ENCODE measurements around the gene DENND5B. TPM values are rescaled to one million over a fixed set of nuclear protein-coding genes. Genes with fewer than 3 reads are reported as not detected.
A peak's percentile ranks its signal among the peaks of the same experiment; 100 is the strongest.
"Not testable (repeated sequence)": the region's sequence is repeated elsewhere in the genome, so short reads cannot be mapped to it uniquely, and the experiment has no call there.

The DENND5B gene
- total RNA-seq, 2 experiments from 2014 or later = 0.32 to 0.48 TPM

DNA sequence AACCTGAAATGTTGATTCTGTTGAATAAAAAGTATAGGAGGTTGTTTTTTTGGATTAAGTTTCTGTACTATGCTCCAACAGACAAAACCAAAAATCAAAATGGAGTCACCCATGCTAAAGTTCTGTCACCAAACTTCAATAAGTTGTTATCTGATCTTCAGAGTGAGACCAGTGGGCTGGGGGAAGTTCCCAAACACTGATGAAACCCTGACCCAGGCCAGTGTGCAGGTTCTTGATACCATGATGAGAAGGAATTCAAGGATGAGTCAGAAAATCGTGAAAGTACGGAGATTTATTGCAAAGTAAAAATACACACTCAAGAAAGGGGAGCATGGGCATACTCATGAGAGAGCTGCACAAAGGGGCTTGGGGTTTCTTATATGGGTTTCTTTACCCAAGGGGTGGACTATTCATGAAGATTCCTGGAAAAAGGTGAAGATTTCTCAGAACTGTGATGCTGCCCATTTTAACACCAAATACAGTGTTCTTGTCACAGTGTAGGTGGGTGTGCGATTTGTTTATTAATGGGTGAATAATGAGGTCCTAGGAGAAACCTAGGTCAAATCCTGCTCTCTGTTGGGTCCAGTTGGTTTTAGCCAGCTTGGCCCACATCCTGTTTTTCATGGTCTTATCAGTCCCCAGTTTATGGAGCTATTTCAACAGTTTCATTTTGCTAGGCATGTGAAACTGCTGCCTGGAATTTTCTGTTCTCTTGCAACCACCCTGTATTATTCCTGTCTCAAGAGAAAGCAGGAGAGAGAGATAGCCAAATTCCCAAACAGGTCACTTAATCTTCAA is 27.5 kb upstream of the DENND5B start:
- Mint-ChIP-seq H3K4me1 (no peaks in the 10 kb centered on the region), H3K27ac (no peak overlapping the region), H3K4me3 (no peak overlapping the region), H3K36me3 (ENCODE audit: low read depth) (no peaks in the 10 kb centered on the region), H3K27me3 (no peaks in the 10 kb centered on the region), H3K9me3 (ENCODE audit: low read depth) (no peaks in the 10 kb centered on the region)
- DNase-seq (no peak), ATAC-seq (no peak)
- intact Hi-C loops (cut with DNase I, micrococcal nuclease) = no loop called here
- ChIA-PET CTCF (no interaction called here), POLR2A (no interaction called here)

DNA sequence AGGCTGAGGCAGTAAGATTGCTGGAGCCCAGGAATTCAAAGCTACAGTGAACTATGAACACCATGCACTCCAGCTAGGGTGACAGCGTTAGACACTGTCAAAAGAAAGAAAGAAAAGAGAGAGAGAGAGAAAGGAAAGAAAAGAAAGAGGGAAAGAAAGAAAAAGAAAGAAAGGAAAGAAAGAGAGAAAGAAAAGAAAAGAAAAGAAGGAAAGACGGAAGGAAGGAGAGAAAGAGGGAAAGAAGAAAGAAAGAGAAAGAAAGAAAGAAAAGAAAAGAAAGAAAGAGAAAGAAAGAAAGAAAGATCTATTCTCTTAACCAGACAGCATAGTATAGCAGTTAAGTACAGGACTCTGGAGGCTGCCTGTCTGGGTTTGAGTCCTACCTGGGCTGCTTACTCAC is 21.9 kb upstream of the DENND5B start:
- H3K27ac Mint-ChIP-seq = no peak overlapping the region
- ATAC-seq = no peak
- H3K4me1 Mint-ChIP-seq = no peaks in the 10 kb centered on the region
- H3K36me3 Mint-ChIP-seq (ENCODE audit: low read depth) = no peaks in the 10 kb centered on the region
- DNase-seq = no peak
- H3K9me3 Mint-ChIP-seq (ENCODE audit: low read depth) = peaks cover 4% of the 10 kb centered on the region
- ChIA-PET POLR2A (no interaction called here), CTCF (interaction anchor here (0.7 kb wide), 1 partner anchor 1043 kb away, joined by 3 read pairs; no protein-coding TSS in a partner anchor)
- H3K4me3 Mint-ChIP-seq = no peak overlapping the region
- intact Hi-C loops (cut with DNase I, micrococcal nuclease) = no loop called here
- H3K27me3 Mint-ChIP-seq = no peaks in the 10 kb centered on the region

DNA sequence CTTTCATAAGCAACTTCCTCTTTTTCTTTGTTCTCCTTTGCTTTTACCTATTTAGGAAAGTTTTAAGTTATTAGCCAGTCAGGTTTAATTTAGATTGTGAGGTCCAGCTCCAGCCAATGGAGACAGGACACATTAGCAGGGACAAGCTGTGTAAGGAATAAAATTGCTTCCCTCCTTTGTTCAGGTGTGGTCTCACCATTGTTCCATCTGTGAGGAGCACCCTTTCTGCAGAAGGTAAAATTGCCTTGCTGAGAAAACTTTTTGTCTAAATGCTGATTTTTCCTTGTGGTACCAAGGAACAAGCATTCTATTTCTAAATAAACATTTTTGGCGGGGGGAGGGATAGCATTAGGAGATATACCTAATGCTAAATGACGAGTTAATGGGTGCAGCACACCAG is 17.4 kb upstream of the DENND5B start:
- DNase-seq; H3K36me3 Mint-ChIP-seq (ENCODE audit: low read depth); H3K4me3 Mint-ChIP-seq; H3K27me3 Mint-ChIP-seq; ATAC-seq; CTCF ChIA-PET; H3K9me3 Mint-ChIP-seq (ENCODE audit: low read depth); H3K4me1 Mint-ChIP-seq; H3K27ac Mint-ChIP-seq; intact Hi-C loops (cut with DNase I, micrococcal nuclease); POLR2A ChIA-PET: not testable (repeated sequence)

DNA sequence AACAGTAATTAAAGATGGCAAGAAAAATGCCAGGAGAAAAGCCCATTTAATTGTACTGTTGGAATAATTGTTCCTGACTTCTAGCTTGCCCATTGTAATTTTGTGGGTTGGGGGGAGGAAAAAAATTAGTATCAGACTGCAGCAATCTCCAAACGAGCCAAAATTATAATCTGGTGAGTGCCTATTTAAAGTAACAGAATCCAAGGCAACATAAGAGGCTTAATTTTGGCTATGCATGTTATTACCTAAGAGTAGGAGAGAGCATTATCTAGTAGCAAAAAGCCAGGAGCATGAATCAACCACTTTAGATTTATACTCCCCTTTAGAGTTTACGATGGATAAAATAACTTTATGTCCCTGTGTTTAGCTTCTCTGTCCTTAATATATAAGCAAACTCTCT is 14.6 kb upstream of the DENND5B start:
- Mint-ChIP-seq H3K4me3 (no peak overlapping the region), H3K27me3 (no peaks in the 10 kb centered on the region), H3K36me3 (ENCODE audit: low read depth) (no peaks in the 10 kb centered on the region), H3K27ac (no peak overlapping the region), H3K4me1 (no peaks in the 10 kb centered on the region), H3K9me3 (ENCODE audit: low read depth) (peaks cover 10% of the 10 kb centered on the region)
- DNase-seq (no peak), ATAC-seq (no peak)
- ChIA-PET POLR2A (no interaction called here), CTCF (interaction anchor here (0.6 kb wide), 1 partner anchor 500 kb away, joined by 4 read pairs; no protein-coding TSS in a partner anchor)
- intact Hi-C loops (cut with DNase I, micrococcal nuclease) = no loop called here

DNA sequence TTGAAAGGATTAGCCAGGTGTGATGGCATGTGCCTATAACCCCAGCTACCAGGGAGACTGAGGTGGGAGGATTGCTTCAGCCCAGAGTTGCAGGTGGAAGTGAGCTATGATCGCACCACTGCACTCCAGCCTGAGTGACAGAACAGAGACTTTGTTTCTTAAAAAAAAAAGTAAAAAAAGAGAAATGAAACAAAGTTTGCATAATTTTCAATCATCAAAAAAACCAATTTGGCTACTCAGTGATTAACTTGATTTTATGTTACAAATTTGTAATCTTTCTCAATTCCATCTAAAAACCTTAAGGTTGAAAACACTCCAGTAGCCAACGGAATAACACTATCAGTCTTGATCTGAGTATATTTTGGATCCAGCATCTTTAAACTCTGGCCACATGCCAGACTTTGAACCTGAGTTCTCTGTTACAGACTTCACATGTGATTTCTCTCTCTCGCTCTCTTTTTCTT is 12.6 kb upstream of the DENND5B start:
- Mint-ChIP-seq H3K4me1 (no peaks in the 10 kb centered on the region), H3K4me3 (no peak overlapping the region), H3K27me3 (peaks cover 2% of the 10 kb centered on the region), H3K36me3 (ENCODE audit: low read depth) (no peaks in the 10 kb centered on the region), H3K9me3 (ENCODE audit: low read depth) (peaks cover 10% of the 10 kb centered on the region), H3K27ac (no peak overlapping the region)
- ATAC-seq (no peak), DNase-seq (no peak)
- intact Hi-C loops (cut with DNase I, micrococcal nuclease) = no loop called here
- CTCF ChIA-PET = no interaction called here
- POLR2A ChIA-PET = no interaction called here

DNA sequence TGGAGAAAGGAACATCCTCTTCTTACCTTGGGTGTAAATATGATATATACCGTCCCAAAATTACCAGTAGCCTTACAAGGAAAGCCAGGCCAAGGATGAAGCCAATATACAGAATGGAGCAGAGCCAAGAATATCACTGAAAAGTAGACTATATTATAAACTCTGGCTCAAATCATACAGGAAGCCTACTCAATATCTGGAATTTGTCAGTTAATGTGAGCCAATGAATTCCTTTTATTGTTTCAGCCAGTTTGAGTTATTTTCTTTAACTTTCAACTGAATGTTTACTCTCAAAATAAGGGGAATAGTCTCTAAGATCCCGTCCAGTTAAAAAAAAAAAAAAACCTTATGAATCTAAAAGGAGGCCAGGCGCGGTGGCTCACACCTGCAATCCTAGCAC is 9.8 kb upstream of the DENND5B start:
- H3K36me3 Mint-ChIP-seq (ENCODE audit: low read depth) = no peaks in the 10 kb centered on the region
- DNase-seq = no peak

DNA sequence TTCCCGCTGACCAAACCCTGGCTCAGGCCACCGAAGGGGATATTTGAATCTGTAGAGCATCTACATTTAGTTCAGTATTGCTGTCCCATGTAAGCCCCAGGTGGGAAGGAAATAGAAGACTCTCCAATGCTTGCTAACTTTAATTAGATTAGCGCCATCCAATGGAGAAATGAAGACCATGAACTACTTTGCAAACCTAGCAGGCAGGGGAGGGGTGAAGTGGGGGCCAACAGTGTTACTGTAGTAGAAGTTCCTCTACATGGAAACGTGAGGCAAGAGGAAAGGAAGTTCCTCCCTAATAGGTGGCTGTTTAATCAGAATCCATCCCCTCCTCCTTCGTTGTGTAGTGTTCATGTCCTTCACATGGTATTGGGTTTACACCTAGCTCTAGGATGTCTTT is 9.3 kb upstream of the DENND5B start:
- H3K4me1 Mint-ChIP-seq = no peaks in the 10 kb centered on the region
- DNase-seq = no peak
- no peaks in the 10 kb centered on the region for H3K36me3 Mint-ChIP-seq (ENCODE audit: low read depth)
- ChIA-PET POLR2A (no interaction called here), CTCF (no interaction called here)
- intact Hi-C loops (cut with DNase I, micrococcal nuclease) = no loop called here
- H3K4me3 Mint-ChIP-seq = no peak overlapping the region
- ATAC-seq = no peak
- H3K27me3 Mint-ChIP-seq = peaks cover 9% of the 10 kb centered on the region
- H3K9me3 Mint-ChIP-seq (ENCODE audit: low read depth) = no peaks in the 10 kb centered on the region
- no peak overlapping the region for H3K27ac Mint-ChIP-seq

More for the DNA sequence above, 9.8 kb upstream of the DENND5B start:
- ChIA-PET CTCF (no interaction called here), POLR2A (no interaction called here)
- peaks cover 5% of the 10 kb centered on the region for H3K27me3 Mint-ChIP-seq
- no peaks in the 10 kb centered on the region for H3K4me1 Mint-ChIP-seq
- H3K4me3 Mint-ChIP-seq = no peak overlapping the region
- no peak for ATAC-seq
- H3K27ac Mint-ChIP-seq = no peak overlapping the region
- intact Hi-C loops (cut with DNase I, micrococcal nuclease) = no loop called here
- no peaks in the 10 kb centered on the region for H3K9me3 Mint-ChIP-seq (ENCODE audit: low read depth)

DNA sequence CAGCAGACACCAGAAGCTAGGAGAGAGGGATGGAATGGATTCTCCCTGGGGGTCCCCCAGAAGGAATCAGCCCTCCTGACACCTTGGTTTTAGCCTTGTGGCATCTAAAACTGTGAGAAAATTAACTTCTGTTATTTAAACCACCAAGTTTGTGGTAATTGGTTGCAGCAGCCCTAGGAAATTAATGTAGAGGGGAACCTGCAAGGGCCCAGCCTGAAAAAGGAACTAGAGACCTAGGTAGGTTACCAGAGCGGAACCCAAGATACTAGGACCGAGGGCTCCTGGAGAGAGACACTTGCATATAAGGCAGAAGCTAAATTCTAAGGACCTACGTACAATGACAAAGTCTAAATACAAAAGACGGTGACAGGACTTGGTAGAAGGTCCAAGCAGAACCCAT is 8.1 kb upstream of the DENND5B start:
- intact Hi-C loops (cut with DNase I, micrococcal nuclease) = no loop called here
- Mint-ChIP-seq H3K4me3 (no peak overlapping the region), H3K36me3 (ENCODE audit: low read depth) (no peaks in the 10 kb centered on the region), H3K4me1 (no peaks in the 10 kb centered on the region), H3K27me3 (peaks cover 11% of the 10 kb centered on the region), H3K27ac (no peak overlapping the region), H3K9me3 (ENCODE audit: low read depth) (no peaks in the 10 kb centered on the region)
- ChIA-PET POLR2A (no interaction called here), CTCF (no interaction called here)
- DNase-seq (no peak), ATAC-seq (no peak)

DNA sequence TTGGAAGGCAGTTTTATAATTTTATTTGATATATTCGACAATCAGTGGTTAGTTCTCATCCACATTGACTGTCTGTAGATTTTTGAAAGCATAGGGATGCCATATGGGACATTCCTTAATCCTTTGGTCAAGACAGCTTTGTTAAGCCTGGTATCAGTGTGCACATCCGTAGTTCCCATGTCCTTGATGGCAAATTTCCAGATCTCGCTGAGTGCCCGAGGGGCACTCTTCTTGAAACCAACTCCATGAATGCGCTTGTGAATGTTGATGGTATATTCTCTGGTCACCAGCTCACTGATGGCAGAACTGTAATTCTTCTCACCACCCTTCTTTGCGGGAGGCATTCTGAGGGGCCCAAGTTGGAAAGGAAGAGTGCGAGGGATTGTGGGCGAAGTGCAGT is 6.1 kb upstream of the DENND5B start:
- DNase-seq = no peak
- no peaks in the 10 kb centered on the region for H3K4me1 Mint-ChIP-seq
- peaks cover 17% of the 10 kb centered on the region for H3K27me3 Mint-ChIP-seq
- ATAC-seq = no peak
- CTCF ChIA-PET = no interaction called here
- no peaks in the 10 kb centered on the region for H3K9me3 Mint-ChIP-seq (ENCODE audit: low read depth)
- no peaks in the 10 kb centered on the region for H3K36me3 Mint-ChIP-seq (ENCODE audit: low read depth)
- POLR2A ChIA-PET = no interaction called here
- H3K27ac Mint-ChIP-seq = no peak overlapping the region
- H3K4me3 Mint-ChIP-seq = no peak overlapping the region
- intact Hi-C loops (cut with DNase I, micrococcal nuclease) = no loop called here

DNA sequence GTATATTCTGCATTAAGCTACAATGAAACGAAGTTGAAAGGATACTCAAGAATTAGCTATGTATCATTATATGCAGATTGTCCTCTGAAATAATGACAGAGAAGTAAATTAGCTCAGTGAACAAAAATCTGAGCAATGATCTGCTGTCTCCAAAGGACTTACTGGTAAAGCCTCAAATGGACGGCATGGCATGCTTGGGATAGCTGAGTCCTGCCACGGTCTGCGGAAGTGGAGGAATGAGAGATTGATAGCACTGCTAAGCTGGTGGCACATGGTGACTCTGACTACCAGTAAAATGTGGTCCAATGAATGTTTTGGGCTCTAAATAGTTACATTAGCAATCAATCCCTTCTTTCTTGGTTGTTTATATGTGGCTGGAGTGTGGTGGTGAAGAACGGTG is 3.7 kb upstream of the DENND5B start:
- Mint-ChIP-seq H3K27me3 (peaks cover 24% of the 10 kb centered on the region), H3K27ac (no peak overlapping the region), H3K4me1 (peaks cover 4% of the 10 kb centered on the region), H3K9me3 (ENCODE audit: low read depth) (no peaks in the 10 kb centered on the region), H3K4me3 (no peak overlapping the region), H3K36me3 (ENCODE audit: low read depth) (no peaks in the 10 kb centered on the region)
- POLR2A ChIA-PET = no interaction called here
- ATAC-seq (no peak), DNase-seq (no peak)
- intact Hi-C loops (cut with DNase I, micrococcal nuclease) = no loop called here
- CTCF ChIA-PET = interaction anchor here (0.8 to 1.0 kb wide), 2 partner anchors 38 to 780 kb away, joined by 3 to 5 read pairs; no protein-coding TSS in a partner anchor

DNA sequence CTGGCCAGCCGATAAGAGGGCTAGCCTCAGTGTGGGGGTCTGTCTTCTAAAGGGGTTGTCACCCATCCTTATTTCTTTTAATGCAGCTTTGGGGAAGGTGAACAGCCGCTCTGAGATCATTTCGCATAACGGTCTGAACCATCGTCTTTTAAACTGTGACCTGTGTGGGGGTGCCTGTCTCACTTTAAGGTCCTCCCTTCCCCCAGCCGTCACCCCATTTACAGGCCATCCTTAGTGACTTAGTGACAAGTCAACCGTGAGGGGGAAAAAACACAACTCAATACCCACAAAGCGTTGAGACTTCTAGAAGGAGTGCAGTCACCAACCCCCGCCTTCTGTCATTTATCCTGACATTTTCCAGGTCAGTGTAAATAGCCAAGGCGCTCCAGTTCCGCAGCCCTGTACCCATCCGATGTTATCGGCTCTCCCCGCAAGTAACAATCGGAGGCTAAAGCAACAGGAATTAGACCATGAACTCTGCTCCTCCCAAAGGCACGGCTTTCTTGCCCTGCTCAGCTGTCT is 505 bp upstream of the DENND5B start:
- H3K4me1 Mint-ChIP-seq = peaks cover 7% of the 10 kb centered on the region
- ChIA-PET CTCF (no interaction called here), POLR2A (no interaction called here)
- DNase-seq = peak; percentile 15
- H3K4me3 Mint-ChIP-seq = peak overlapping the region; percentile 68
- no peaks in the 10 kb centered on the region for H3K9me3 Mint-ChIP-seq (ENCODE audit: low read depth)
- H3K36me3 Mint-ChIP-seq (ENCODE audit: low read depth) = no peaks in the 10 kb centered on the region
- peaks cover 47% of the 10 kb centered on the region for H3K27me3 Mint-ChIP-seq
- H3K27ac Mint-ChIP-seq = no peak overlapping the region
- ATAC-seq = no peak
- intact Hi-C loops (cut with DNase I, micrococcal nuclease) = loop anchor here in 1 of 2 experiments (2.0 kb wide), 1 partner anchor 67 kb away; the partner anchor contains the start of gene ETFBKMT

DNA sequence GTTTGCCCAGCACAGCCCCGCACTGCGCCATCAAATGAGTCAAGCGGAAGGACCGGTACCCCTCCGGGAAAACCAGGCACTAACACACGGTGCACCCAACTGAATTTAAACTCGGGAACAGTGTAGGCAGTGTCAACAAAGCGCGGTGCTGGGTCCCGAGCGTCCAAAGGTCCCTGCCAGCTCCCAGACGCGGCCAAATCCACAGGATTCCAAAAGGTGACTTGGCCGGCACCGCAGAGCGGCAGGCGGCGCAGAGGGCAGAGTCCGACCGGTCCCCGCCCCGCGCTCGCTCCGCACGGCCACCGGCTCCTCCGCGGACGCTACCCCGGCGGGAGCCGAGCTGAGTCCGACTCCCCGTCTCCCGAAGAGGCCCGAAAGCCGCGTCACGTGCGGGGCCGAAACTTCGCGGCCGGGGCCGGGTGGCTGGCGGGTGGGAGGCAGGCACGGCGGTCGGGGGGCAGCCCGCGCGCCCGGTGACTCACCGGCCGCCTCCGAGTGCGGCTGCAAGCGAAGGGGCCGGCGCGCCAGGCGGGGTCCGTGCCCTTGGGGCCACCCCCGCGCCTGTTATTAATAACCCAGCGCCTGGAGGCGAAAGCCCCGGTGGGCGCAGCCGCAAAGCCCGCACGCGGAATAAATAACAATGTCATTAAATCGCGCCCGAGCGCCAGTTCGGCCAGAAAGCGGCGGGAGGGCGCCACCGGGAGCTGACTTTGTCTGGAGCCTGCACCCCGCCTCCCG is 863 bp downstream of the DENND5B start:
- Mint-ChIP-seq H3K4me3 (peak overlapping the region; percentile 66), H3K9me3 (ENCODE audit: low read depth) (no peaks in the 10 kb centered on the region), H3K4me1 (peaks cover 7% of the 10 kb centered on the region), H3K27me3 (peaks cover 48% of the 10 kb centered on the region), H3K27ac (no peak overlapping the region), H3K36me3 (ENCODE audit: low read depth) (no peaks in the 10 kb centered on the region)
- POLR2A ChIA-PET = no interaction called here
- ATAC-seq (peak; percentile 42), DNase-seq (peak; percentile 43)
- intact Hi-C loops (cut with DNase I, micrococcal nuclease) = loop anchor here in 1 of 2 experiments (1.0 to 2.0 kb wide), 2 partner anchors 69 to 264 kb away; partner anchors contain the start of genes ETFBKMT and SINHCAF
- CTCF ChIA-PET = no interaction called here
